Activated CD8-positive, alpha-beta T cell treated with anti-CD3 and anti-CD28 coated beads for 36 hours (primary cell): ENCODE data around the gene C4BPA. TPM values are rescaled to one million over a fixed set of nuclear protein-coding genes. Genes with fewer than 3 reads are reported as not detected.
A peak's percentile ranks its signal among the peaks of the same experiment; 100 is the strongest.

ENCODE experiments used
- ATAC-seq: fragments of 200-7000 bp; cut with Tn5 transposase; one replicate; pipeline ENCODE4 v1.10.0; 2021; ENCODE audit warnings: mild to moderate bottlenecking, moderate library complexity
- CTCF ChIA-PET: fragments of 350-600 bp; sonication (Branson Sonifier 250); formaldehyde crosslinking; loops from one replicate; lab custom pipeline; 2021; ENCODE audit warnings: antibody characterized with exemption; lab: Charles Lee
- POLR2A ChIA-PET: fragments of 350-600 bp; sonication (Branson Sonifier 250); formaldehyde crosslinking; loops from one replicate; lab custom pipeline; 2021; ENCODE audit warnings: antibody characterized with exemption; lab: Charles Lee
- DNase-seq: peaks from one replicate; pipeline ENCODE4 v3.0.0-alpha.2; 2020
- H3K27ac Mint-ChIP-seq: one replicate; pipeline ENCODE4 v1.8.0; 2021; ENCODE audit warnings: mild to moderate bottlenecking, mixed read lengths
- H3K27me3 Mint-ChIP-seq: one replicate; pipeline ENCODE4 v1.8.0; 2021; ENCODE audit warnings: mixed read lengths
- H3K36me3 Mint-ChIP-seq: one replicate; pipeline ENCODE4 v1.8.0; 2021; ENCODE audit warnings: low read depth, mixed read lengths
- H3K4me1 Mint-ChIP-seq: one replicate; pipeline ENCODE4 v1.8.0; 2021; ENCODE audit warnings: low read depth, mixed read lengths
- H3K4me3 Mint-ChIP-seq: one replicate; pipeline ENCODE4 v1.8.0; 2021; ENCODE audit warnings: mild to moderate bottlenecking, moderate library complexity, mixed read lengths
- H3K9me3 Mint-ChIP-seq: one replicate; pipeline ENCODE4 v1.8.0; 2021; ENCODE audit warnings: mixed read lengths
- CTCF ChIP-seq: fragments of 200-600 bp; IDR thresholded peaks from one replicate; pipeline ENCODE4 v1.8.0; 2022; ENCODE audit warnings: antibody characterized with exemption, mild to moderate bottlenecking
- intact Hi-C: fragments of 100-400 bp; cut with micrococcal nuclease; formaldehyde crosslinking; loops from one replicate; pipeline ENCODE4 v1.10.0; 2022
- total RNA-seq, 2 experiments: library from RNA; stranded (reverse); gene quantifications; one replicate each; pipeline ENCODE4 v1.2.3, GENCODE V29; 2021

C4BPA gene
- total RNA-seq, 2 experiments from 2014 or later, result not detected

GRCh38 chr1:207089627-207090355, 14.2 kb upstream of the C4BPA start:
- POLR2A ChIA-PET, result interaction anchor here (1.1 kb wide), 2 partner anchors 11 to 33 kb away, joined by 3 read pairs; no protein-coding TSS in a partner anchor
- intact Hi-C loops, result loop anchor here (2.0 to 5.0 kb wide), 2 partner anchors 45 to 248 kb away; no protein-coding TSS in a partner anchor
- Mint-ChIP-seq H3K4me1 (peaks cover 22% of the 10 kb centered on the region), H3K27ac (peak overlapping the region; percentile 84), H3K9me3 (no peaks in the 10 kb centered on the region), H3K27me3 (no peaks in the 10 kb centered on the region), H3K36me3 (no peaks in the 10 kb centered on the region), H3K4me3 (peak overlapping the region; percentile 75)
- CTCF ChIA-PET, result interaction anchor here (0.6 to 3.6 kb wide), 9 partner anchors 8 to 410 kb away, joined by 3 to 13 read pairs (median 4); no protein-coding TSS in a partner anchor
- no peak for TF ChIP-seq CTCF
- DNase-seq (no peak), ATAC-seq (peak; percentile 57)

GRCh38 chr1:207091200-207091908, 12.7 kb upstream of the C4BPA start:
- Mint-ChIP-seq H3K4me1 (peaks cover 16% of the 10 kb centered on the region), H3K36me3 (no peaks in the 10 kb centered on the region), H3K27me3 (peaks cover 3% of the 10 kb centered on the region), H3K4me3 (no peak overlapping the region), H3K27ac (no peak overlapping the region), H3K9me3 (no peaks in the 10 kb centered on the region)
- POLR2A ChIA-PET, result no interaction called here
- DNase-seq, result no peak
- no peak for TF ChIP-seq CTCF
- ATAC-seq, result no peak
- intact Hi-C loops, result no loop called here
- CTCF ChIA-PET, result interaction anchor here (0.7 to 3.6 kb wide), 3 partner anchors 179 to 408 kb away, joined by 3 to 13 read pairs (median 5); no protein-coding TSS in a partner anchor

GRCh38 chr1:207093944-207094343, 10.1 kb upstream of the C4BPA start:
- CTCF ChIA-PET, result interaction anchor here (1.0 to 1.6 kb wide), 2 partner anchors 10 to 312 kb away, joined by 3 to 7 read pairs; no protein-coding TSS in a partner anchor

GRCh38 chr1:207097871-207098324, 6.1 kb upstream of the C4BPA start:
- CTCF ChIA-PET, result interaction anchor here (1.4 to 2.8 kb wide), 6 partner anchors 9 to 402 kb away, joined by 3 to 8 read pairs (median 6); partner anchors contain the start of genes C4BPB and CD55

More at GRCh38 chr1:207093944-207094343, 10.1 kb upstream of the C4BPA start:
- DNase-seq, result no peak
- Mint-ChIP-seq H3K27ac (no peak overlapping the region), H3K4me3 (no peak overlapping the region), H3K36me3 (no peaks in the 10 kb centered on the region), H3K4me1 (peaks cover 17% of the 10 kb centered on the region), H3K9me3 (peaks cover 4% of the 10 kb centered on the region), H3K27me3 (peaks cover 3% of the 10 kb centered on the region)
- intact Hi-C loops, result no loop called here
- no peak for ATAC-seq
- POLR2A ChIA-PET, result interaction anchor here (0.6 kb wide), 1 partner anchor 368 kb away, joined by 4 read pairs; no protein-coding TSS in a partner anchor
- TF ChIP-seq CTCF, result no peak

More at GRCh38 chr1:207097871-207098324, 6.1 kb upstream of the C4BPA start:
- intact Hi-C loops, result no loop called here
- Mint-ChIP-seq H3K27me3 (peaks cover 10% of the 10 kb centered on the region), H3K9me3 (peaks cover 7% of the 10 kb centered on the region), H3K36me3 (peaks cover 1% of the 10 kb centered on the region), H3K4me1 (peaks cover 11% of the 10 kb centered on the region), H3K27ac (peak overlapping the region; percentile 88), H3K4me3 (no peak overlapping the region)
- ATAC-seq, result peak; percentile 98
- POLR2A ChIA-PET, result interaction anchor here (0.7 to 1.3 kb wide), 4 partner anchors 46 to 228 kb away, joined by 3 to 4 read pairs (median 4); no protein-coding TSS in a partner anchor
- peak; percentile 69 for DNase-seq
- no peak for TF ChIP-seq CTCF
